Measurements from ENCODE around the gene STC2. TPM values are rescaled to one million over a fixed set of nuclear protein-coding genes. Genes with fewer than 3 reads are reported as not detected.
"Not testable (repeated sequence)": the region's sequence is repeated elsewhere in the genome, so short reads cannot be mapped to it uniquely, and the experiment has no call there.

STC2 gene
- total RNA-seq, 2 experiments from 2014 or later, result not detected

GRCh38 chr5:173289372-173289771, 38.8 kb downstream of the STC2 start:
- BruUV-seq (replicated peaks), result no TSS peak
- CTCF ChIA-PET (ENCODE audit: unreplicated experiment), result interaction anchor here (0.6 kb wide), 1 partner anchor 440 kb away, joined by 4 read pairs; no protein-coding TSS in a partner anchor

GRCh38 chr5:173288632-173289031, 39.6 kb downstream of the STC2 start:
- Histone ChIP-seq H3K4me1 (ENCODE audit: insufficient read depth, low read length, poor library complexity, severe bottlenecking) (no peaks in the 10 kb centered on the region), H3K9me2 (ENCODE audit: insufficient read depth, low read length) (no peaks in the 10 kb centered on the region), H3K79me2 (ENCODE audit: insufficient read depth, low read depth, low read length) (no peaks in the 10 kb centered on the region), H3K4me2 (ENCODE audit: low read length) (no peak overlapping the region), H2AFZ (ENCODE audit: low read length) (no peak overlapping the region), H3K27ac (ENCODE audit: low read depth, low read length, poor library complexity, severe bottlenecking) (no peak overlapping the region), H3K4me3 (ENCODE audit: low read depth, low read length, poor library complexity, severe bottlenecking) (no peak overlapping the region), H4K20me1 (ENCODE audit: insufficient read depth, low read length) (no peaks in the 10 kb centered on the region), H3K36me3 (ENCODE audit: insufficient read depth, low read length) (no peaks in the 10 kb centered on the region), H3K9me3 (ENCODE audit: low read length) (no peaks in the 10 kb centered on the region)
- TF ChIP-seq CTCF (conservative IDR thresholded peaks at IDR 0.05; ENCODE audit: low read length) (no peak), EZH2phosphoT487 (IDR thresholded peaks at IDR 0.05; ENCODE audit: borderline replicate concordance, low read depth, low read length) (no peak)
- ChIA-PET CTCF (ENCODE audit: unreplicated experiment) (interaction anchor here (0.6 kb wide), 1 partner anchor 439 kb away, joined by 4 read pairs; no protein-coding TSS in a partner anchor), POLR2A (no interaction called here)
- DNase-seq (ENCODE audit: low spot score), result no peak
- intact Hi-C loops (cut with micrococcal nuclease; ENCODE audit: unreplicated experiment), result no loop called here
- BruUV-seq (replicated peaks), result no TSS peak

More at GRCh38 chr5:173289372-173289771, 38.8 kb downstream of the STC2 start:
- intact Hi-C loops (cut with micrococcal nuclease; ENCODE audit: unreplicated experiment), result no loop called here
- TF ChIP-seq EZH2phosphoT487 (IDR thresholded peaks at IDR 0.05; ENCODE audit: borderline replicate concordance, low read depth, low read length) (no peak), CTCF (conservative IDR thresholded peaks at IDR 0.05; ENCODE audit: low read length) (no peak)
- Histone ChIP-seq H3K27ac (ENCODE audit: low read depth, low read length, poor library complexity, severe bottlenecking) (no peak overlapping the region), H3K4me1 (ENCODE audit: insufficient read depth, low read length, poor library complexity, severe bottlenecking) (no peaks in the 10 kb centered on the region), H4K20me1 (ENCODE audit: insufficient read depth, low read length) (no peaks in the 10 kb centered on the region), H3K9me2 (ENCODE audit: insufficient read depth, low read length) (no peaks in the 10 kb centered on the region), H3K4me2 (ENCODE audit: low read length) (no peak overlapping the region), H3K4me3 (ENCODE audit: low read depth, low read length, poor library complexity, severe bottlenecking) (no peak overlapping the region), H3K36me3 (ENCODE audit: insufficient read depth, low read length) (no peaks in the 10 kb centered on the region), H3K9me3 (ENCODE audit: low read length) (no peaks in the 10 kb centered on the region), H2AFZ (ENCODE audit: low read length) (no peak overlapping the region), H3K79me2 (ENCODE audit: insufficient read depth, low read depth, low read length) (no peaks in the 10 kb centered on the region)
- no peak for DNase-seq (ENCODE audit: low spot score)
- POLR2A ChIA-PET, result no interaction called here

- no TSS peak for BruUV-seq (replicated peaks)
- no peak overlapping the region for H3K4me3 ChIP-seq (ENCODE audit: low read depth, low read length, poor library complexity, severe bottlenecking)
- no peak overlapping the region for H3K27ac ChIP-seq (ENCODE audit: low read depth, low read length, poor library complexity, severe bottlenecking)
- intact Hi-C loops (cut with micrococcal nuclease; ENCODE audit: unreplicated experiment), result no loop called here
- H3K36me3 ChIP-seq (ENCODE audit: insufficient read depth, low read length), result no peaks in the 10 kb centered on the region
- no peaks in the 10 kb centered on the region for H3K4me1 ChIP-seq (ENCODE audit: insufficient read depth, low read length, poor library complexity, severe bottlenecking)
- no peaks in the 10 kb centered on the region for H3K79me2 ChIP-seq (ENCODE audit: insufficient read depth, low read depth, low read length)
- no peak overlapping the region for H3K4me2 ChIP-seq (ENCODE audit: low read length)
- no peak for DNase-seq (ENCODE audit: low spot score)
- POLR2A ChIA-PET, result no interaction called here
- CTCF ChIA-PET (ENCODE audit: unreplicated experiment), result no interaction called here
- no peak overlapping the region for H2AFZ ChIP-seq (ENCODE audit: low read length)
- H3K9me3 ChIP-seq (ENCODE audit: low read length), result no peaks in the 10 kb centered on the region
- TF ChIP-seq CTCF (conservative IDR thresholded peaks at IDR 0.05; ENCODE audit: low read length) (no peak), EZH2phosphoT487 (IDR thresholded peaks at IDR 0.05; ENCODE audit: borderline replicate concordance, low read depth, low read length) (no peak)
- no peaks in the 10 kb centered on the region for H4K20me1 ChIP-seq (ENCODE audit: insufficient read depth, low read length)
- no peaks in the 10 kb centered on the region for H3K9me2 ChIP-seq (ENCODE audit: insufficient read depth, low read length)
Observed at GRCh38 chr5:173287086-173287485, 41.1 kb downstream of the STC2 start.

- H3K79me2 ChIP-seq (ENCODE audit: insufficient read depth, low read depth, low read length); H3K4me1 ChIP-seq (ENCODE audit: insufficient read depth, low read length, poor library complexity, severe bottlenecking); H2AFZ ChIP-seq (ENCODE audit: low read length); H3K4me3 ChIP-seq (ENCODE audit: low read depth, low read length, poor library complexity, severe bottlenecking); H3K27ac ChIP-seq (ENCODE audit: low read depth, low read length, poor library complexity, severe bottlenecking); H3K36me3 ChIP-seq (ENCODE audit: insufficient read depth, low read length); DNase-seq (ENCODE audit: low spot score); CTCF ChIA-PET (ENCODE audit: unreplicated experiment); POLR2A ChIA-PET; H3K9me3 ChIP-seq (ENCODE audit: low read length); H3K4me2 ChIP-seq (ENCODE audit: low read length); H4K20me1 ChIP-seq (ENCODE audit: insufficient read depth, low read length); H3K9me2 ChIP-seq (ENCODE audit: insufficient read depth, low read length); BruUV-seq (replicated peaks): not testable (repeated sequence)
- intact Hi-C loops (cut with micrococcal nuclease; ENCODE audit: unreplicated experiment), result loop anchor here (5.0 kb wide), 1 partner anchor 302 kb away; the partner anchor contains the start of gene ATP6V0E1
Observed at GRCh38 chr5:173284343-173284958, 43.8 kb downstream of the STC2 start.
